GM11168 (cell line): ENCODE data around the gene FYCO1.

Experiments used
- in situ Hi-C: fragments of 300-500 bp; cut with MboI; formaldehyde crosslinking; loops from one replicate; pipeline ENCODE4 v1.12.0; 2022; ENCODE audit warnings: low sequenced_read_pairs; ENCODE audit not compliant: unreplicated experiment

Gene FYCO1

DNA sequence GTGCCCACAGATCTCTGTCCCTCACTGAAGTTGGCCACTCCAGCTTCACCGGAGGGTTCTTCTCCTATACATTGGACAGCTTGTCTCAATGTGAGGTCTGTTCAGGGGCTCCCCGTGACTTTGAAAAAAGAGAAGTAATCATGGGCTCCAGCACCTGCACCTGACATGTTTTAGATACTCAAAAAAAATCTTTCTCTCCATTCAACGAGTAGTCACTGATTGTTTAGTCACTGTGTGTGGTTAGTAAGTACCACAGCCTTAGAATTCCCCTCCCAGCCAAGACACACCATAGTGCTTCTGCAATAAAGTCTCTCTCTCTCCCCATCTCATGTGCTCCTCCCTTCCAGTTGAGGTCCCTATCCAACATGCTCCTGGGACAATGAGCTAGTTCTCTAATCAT lies 90.7 kb downstream of the FYCO1 start:
- in situ Hi-C loops: no loop called here

DNA sequence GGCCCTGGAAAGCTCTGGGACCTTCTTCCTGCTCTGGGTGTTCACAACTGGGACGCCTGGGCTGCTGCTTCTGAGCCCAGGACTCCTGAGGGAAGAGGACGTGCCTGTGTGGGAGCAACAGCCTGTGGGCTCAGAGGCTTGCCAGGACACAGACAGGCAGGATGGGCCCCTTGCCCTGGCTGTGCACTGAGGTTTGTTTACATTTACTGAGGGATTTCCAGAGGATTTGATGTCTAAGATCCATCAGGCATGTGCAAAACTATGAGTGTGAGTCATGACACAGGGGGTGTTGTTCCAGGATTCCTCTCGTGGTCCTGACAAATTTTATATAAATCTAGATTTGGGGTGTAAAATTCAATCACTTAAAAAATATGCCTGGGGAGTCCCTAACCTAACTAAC lies 98.7 kb downstream of the FYCO1 start:
- in situ Hi-C loops: no loop called here

DNA sequence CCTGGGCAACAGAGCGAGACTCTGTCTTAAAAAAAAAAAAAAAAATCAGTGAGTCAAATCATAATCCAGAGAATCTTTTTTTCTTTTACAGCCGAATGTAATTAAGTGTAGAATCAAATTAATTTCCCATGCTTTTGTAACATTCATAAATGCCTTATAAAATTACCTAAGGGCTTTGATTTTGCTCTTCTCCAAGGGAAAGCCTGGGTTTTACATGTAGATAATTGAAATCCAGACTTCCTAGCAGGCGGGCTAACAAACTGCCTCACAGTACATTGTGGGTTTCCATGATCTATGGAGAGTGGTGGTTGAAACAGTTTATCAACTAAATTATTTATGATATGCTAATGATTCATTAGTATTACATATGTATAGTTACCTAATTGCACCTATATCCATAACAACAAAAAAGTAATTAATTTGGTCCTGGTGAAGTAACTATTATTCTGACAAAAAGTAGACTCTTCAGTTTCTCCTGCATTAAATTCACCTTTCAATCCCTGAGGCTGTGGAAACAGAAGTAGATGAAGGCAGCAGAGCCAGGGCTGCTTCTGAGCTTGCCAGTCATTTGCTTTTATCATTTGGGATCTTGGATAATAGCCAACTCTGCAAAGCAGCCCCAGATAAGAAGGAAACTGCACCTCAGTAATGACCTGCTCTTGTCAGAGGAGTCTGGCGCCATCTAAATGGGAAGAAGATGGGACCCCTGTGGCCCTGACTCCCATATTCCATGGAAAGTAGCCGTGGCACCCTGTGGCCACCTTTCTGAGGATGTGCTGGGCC lies 99.7 kb downstream of the FYCO1 start:
- in situ Hi-C loops: no loop called here

DNA sequence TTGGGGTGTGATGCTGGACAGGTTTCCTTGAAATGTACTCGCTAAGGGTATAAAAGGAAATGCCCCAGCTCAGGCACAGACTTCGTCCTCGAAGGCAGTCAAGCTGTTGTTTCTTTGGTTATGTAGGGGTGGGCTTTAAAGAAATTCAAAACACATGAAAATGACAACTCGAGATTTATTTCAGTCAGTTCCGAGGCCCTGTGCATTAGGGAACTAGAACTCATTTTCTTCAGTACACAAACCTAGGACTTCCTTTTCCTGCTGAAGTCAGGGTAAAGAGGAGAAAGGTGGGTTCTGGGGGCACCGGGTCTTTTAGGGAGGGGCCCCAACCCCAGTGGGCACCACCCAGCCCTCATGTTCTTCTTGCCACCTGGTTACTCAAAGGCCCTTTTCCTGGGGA lies 101.6 kb downstream of the FYCO1 start:
- in situ Hi-C loops: no loop called here

DNA sequence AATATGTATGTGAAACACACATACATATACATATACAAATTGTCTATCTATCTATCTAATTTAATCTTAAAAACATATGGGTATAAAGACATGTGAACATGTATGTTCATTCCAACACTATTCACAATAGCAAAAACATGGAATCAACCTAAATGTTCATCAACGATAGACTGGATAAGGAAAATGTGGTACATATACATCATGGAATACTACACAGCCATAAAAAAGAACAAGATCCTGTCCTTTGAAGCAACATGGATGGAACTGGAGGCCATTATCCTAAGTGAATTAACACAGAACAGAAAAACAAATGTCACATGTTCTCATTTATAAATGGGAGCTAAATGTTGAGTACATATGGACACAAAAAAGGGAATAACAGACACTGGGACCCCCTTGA lies 103.5 kb downstream of the FYCO1 start:
- in situ Hi-C loops: no loop called here

DNA sequence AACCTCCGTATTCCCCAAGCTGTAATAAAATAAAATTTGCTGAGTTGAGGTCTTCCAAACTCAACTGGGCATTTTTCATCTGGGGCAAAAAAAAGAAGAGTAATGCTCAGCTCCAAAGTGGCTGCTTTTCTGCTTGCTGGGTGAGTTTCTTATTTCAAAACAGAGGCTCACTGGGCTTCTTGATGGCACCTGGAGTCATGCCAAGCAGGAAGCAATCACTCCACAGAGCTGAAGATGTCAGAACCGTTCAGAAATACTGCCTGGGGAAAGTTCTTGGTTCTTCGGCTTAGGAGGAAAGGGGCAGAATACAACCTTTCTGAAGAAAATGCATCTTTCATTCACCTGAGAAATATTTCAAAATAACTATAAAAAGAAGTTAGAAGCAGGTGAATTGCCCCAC lies 105.2 kb downstream of the FYCO1 start:
- in situ Hi-C loops: no loop called here

DNA sequence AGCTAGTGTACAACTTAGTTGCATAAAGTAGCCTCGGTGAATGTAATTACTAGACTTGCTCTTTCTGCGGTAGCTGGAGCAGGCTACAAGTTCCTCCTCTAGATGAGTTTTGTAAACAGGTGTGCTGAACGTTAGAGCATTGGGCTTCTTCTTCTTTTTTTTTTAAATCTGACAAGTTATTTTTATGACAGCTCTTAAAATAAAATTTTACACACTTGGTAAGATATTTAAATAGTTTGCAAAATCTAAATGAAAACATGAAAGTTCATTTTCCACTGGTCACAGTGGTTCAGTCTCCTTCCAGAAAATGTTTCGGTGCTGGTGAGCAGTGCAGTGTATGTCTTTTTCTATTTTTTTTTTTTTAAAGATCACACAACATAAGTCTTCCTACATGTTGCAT lies 106.3 kb downstream of the FYCO1 start:
- in situ Hi-C loops: no loop called here

DNA sequence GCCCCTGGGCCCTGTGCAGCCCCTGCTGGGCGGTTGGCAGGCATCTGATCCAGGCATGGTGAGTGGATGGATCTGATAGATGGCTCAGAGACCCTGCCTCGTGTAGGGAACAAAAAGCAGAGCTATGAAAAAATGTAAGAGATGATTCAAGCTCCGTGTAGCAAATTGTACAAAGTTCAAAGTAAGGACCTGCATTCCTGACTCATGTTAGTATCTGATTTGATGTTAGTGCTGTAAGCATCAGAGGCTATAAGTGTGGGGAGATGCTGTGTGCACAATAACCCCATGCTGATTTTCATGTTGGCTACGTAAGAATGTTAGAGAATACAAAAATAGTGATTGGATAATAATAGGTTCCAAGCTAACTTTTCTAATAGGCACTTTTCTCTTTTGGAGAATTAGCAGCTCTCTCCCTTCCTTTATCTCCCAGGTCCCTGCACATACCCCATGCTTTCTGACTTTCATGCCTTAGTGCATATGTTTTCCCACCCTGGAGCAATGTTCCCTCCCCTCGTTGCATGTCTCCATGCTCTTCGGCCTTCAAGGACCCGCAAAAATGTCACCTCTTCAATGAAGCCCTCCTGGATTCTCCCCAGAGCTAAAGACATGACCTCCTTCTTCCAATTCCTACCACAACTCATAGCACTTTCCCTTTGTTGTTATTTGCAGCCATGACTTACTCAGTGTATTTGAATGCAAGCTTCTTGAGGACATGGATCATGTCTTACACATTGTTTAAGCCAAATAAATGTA lies 107.7 kb downstream of the FYCO1 start:
- in situ Hi-C loops: no loop called here

DNA sequence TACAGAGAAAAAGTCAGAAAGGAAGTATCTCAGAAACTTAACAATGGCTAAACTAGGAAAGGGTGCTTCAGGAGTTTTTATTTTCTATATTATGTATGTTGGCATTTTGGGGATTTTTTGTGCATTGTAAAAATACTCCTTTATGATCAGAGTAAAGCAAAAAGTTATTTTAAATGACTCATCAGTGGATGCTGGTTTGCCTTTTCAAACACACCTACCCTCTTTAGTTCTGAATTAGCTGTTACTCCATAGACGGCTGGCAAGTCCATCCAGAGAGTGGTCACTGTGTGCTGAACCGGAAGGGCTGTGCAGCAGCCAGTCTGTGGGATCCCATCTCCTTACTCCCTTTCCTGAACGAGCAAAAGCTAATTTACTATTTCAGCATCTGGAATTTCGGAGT lies 108.3 kb downstream of the FYCO1 start:
- in situ Hi-C loops: no loop called here

DNA sequence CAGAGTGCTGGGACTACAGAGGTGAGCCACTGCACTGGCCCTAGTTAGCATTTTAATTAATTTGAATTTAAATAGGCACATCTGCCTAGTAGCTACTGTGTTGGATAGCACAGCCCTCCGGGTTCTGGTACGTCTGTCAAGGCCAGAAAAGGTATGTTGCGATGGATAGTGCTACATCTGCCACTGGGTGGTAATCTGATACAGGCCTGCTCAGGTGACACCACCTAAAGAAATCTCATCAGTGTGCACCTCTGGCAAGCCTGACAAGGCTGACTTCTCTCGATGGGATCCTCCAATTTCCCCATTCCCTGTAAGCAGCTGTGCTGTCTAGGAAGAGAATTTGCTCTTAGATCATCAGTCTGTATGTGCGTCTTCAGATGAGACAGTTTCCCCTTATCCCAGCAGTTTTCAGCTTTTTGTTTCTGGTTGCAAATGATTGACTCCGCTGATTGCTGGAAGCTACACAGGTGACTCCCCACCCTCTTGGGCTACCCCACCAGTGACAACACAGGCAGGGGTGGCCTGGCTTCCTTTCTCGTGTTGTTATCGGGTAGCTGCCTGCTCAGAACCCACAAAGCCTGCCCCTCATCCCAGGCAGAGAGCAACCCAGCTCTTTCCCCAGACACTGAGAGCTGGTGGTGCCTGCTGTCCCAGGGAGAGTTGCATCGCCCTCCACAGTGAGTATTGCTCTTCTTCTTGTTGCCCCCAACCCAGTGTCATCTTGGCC lies 109.5 kb downstream of the FYCO1 start, which contains the start of gene CCR9:
Gene CCR9, plus strand, starts transcription at position 565 of the 727 bp plus-strand sequence. CDS start 8,391 bp downstream, outside the sequence.
- in situ Hi-C loops: no loop called here

DNA sequence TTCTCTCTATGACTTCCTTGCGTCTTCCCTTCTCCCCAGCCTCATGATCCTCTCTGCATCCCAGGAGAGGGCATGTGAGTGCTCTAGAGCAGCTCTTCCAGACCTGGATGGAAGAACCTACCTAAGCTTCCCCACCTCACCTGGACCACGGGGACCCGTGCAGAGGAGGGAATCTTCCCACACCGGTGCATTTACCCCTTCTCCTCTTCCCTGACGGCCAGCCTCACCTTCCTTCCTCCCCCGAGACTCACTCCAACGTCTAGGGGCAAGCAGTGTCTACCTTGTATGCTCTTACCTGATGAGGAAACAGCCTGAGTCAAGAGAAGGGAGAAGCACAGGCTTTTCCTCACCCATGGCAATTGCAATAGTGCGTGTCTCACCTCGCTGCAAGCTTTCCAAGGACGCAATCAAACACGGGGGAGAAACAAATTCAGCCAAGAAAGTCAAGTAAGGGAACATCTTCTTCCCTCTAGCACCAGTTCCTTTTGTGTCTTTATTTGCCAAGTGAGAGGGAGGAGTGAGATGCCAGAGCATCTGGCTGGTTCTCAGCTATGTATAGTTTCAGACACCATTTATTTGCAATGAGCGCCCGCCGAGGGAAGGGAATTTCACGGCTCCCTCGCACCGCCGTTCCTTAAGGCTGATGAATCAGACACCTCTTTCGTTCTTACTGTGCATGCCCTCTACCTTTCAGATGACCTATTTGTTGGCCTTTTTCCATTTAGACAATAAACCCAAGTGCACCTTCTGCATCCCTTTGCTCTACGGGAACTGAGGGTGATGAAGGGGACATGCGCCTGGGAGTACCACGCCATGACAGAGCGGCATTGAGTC lies 111.0 kb downstream of the FYCO1 start:
- in situ Hi-C loops: no loop called here

DNA sequence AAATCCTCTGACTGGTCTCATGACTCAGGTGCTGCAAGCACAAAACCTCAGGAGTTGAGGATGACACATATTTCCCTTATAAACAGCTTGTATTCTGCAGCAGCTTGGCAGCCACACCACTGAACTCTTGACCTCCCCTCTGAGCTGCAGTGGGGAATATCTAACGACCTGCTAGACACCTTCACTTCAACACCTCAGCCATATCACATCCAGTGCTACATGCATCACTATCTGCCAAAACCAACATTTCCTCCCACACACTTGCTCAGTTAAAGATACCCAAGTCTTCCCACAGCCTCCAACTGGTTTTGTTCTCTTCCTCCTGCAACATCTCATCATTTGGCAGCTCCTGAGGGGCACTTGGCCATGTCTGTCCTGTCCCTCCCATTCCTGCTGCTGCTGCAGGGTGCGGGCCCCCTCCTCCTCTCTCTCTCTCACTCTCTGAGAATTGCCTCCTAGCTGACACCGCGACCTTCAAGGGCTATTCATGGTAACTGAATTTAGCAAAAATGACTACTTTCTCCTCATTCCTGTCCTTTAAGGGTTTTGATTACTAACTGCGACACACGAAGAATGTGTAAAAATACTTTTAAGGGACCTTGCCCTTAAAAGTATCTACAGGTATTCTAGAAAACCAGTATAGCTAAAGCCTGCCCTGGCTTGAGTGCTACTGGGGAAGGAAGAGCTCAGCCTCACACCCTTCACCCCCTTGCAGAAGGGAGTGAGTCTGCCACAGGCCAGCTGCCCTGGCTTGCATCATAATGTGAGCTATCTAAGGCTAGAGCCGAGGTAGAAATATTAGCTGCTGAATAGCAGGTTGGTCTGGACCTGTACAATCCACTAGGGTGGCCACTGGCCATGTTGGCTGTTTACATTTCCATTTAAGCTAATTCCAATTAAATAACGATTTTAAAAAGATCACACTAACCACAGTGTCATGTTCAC lies 114.3 kb downstream of the FYCO1 start:
- in situ Hi-C loops: no loop called here

DNA sequence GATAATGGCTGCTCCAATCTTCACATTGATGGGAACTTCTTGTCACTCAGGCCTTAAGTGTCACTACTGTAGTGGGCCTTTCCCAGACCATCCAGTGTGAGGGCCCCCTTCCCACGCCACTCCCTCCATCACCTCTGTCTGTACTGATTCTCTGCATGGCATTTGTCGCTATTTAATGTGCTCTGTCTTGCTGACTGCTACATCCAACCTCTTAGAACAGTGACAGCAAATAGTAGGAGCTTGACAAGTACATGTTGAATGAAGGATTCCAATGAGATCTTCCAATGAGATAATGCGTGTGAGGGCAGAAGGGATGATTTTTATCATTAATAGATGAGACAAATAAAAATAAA lies 114.9 kb downstream of the FYCO1 start:
- in situ Hi-C loops: no loop called here

DNA sequence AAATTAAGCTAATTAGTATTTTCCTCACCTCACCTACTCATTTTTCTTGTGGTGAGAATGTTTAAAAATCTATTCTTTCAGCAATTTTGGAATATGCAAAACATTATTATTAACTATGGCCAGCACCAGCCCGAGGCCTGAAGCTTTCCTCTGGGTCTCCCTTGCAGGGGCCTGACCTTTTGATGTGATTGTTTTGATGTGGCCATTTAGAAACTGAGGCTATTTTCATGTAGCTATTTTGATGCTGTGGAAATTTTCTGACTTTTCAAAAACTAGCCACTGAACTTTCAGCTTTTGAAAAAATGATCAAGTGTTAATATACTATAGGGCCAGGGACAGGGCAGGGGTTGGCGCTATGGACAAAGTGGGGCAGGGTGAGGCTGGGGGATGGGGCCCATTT lies 117.5 kb downstream of the FYCO1 start:
- in situ Hi-C loops: no loop called here

DNA sequence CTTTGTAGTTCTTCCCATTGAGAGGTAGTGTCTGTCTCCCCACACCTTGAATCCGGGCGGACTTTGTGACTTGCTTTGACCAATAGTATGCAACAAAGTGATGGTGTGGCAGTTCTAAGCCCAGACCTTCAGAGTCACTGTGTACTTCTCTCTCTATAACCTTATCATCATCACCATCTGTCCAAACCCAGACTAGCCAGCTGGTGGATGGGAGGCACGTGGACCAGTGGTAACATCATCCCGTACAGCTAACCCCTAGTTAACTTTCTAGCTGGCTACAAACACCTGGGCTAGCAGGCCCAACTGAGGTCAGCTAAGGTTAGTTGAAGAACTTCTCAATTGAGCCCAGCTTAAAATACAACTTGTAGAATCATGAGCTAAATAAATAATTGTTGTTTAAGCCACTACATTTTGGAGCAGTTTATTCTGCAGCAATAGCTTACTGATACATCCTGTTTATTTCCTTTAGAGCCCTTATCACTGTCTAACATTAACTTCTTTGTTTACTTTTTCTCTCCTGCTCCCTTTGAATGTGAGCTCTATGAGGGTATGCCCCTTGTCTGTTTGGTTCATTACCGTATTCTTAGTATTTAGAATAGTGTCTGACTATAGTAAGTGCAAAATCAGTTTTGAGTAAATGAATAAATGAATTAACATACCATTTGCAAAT lies 120.8 kb downstream of the FYCO1 start:
- in situ Hi-C loops: no loop called here

DNA sequence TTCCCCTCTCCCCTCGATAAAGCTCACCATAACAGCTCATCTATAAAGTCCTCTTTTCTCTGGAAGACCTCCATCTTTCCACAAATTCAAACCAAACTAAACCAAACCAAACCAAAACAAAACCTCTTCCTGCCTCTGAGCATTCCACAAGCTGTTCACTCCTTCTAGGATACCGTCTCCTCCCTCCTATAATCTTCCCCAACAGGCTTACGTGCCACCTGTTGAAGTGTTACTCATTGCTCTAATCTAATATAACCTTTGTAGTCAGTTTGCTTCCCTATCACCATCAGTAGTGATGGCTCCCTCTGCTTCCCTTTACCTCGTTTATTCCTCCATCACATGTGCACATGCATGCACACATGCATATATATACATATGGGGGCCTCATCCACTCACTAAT lies 122.0 kb downstream of the FYCO1 start:
- in situ Hi-C loops: no loop called here

DNA sequence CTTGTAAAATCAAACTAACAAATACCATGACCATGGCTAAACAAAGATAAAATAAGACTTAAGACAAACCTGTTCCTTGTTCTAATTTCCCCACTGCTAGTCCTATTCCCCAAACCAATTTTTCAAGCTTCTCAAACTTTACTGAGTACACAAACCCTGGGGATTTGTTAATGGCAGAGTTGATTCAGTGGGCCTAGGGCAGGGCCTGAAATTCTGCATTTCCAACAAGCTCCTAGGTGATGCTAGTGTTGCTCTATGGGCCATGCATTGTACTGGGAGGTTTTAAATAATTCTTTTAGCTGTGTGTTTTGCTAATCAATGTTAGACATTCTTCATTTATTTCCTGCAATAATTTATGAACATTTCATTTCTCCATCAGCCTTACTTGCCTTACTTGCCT lies 122.6 kb downstream of the FYCO1 start:
- in situ Hi-C loops: no loop called here

DNA sequence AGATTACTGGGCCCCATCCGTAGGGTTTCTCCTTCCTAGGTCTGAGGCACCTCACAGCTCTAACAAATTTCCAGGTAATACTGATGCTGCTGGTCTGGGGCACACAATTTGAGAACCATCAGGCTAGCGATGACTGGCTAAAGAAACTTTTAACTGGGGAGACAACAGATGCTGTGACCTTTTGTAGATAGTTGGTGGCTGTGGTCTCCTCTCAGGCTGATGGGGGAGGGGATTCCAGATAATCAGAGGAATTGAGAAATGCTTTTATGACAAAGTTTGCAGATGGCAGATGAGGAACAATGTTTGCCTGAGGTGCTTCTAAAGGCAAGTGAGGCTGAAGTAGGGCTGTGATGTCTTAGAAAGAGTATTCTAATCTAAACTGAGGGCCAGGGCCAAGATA lies 123.1 kb downstream of the FYCO1 start:
- in situ Hi-C loops: no loop called here

DNA sequence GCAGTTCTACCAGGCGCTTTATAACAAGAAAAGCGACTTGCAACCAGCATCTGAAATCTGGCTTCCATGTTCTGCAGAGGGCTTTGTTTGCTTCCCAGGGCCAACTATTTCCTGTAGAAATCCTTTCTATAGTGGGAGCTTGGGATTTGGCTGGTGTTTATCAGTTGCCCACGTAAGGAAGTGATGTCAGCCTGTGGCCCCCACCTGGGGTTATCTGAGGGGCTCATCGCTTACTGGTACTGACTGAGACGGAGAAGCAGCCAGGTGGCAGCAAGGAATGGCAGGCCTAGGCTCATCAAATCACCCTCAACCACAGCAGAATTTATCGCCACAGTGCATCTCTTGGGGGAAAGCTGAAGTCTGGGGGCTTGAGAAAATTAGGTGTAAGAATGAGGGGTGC lies 123.8 kb downstream of the FYCO1 start:
- in situ Hi-C loops: no loop called here
